NB4 (cell line): ENCODE results near the gene DHX30.

Source experiments
- POLR2A ChIP-seq: IDR thresholded peaks from 2 replicates; pipeline ENCODE4 v1.6.1; 2011; ENCODE audit warnings: mild to moderate bottlenecking; ENCODE audit not compliant: insufficient read length; ENCODE audit errors: extremely low read depth
- TF ChIP-seq, protein P1 (sequence below): IDR thresholded peaks from one replicate; pipeline ENCODE4 v1.5.1; 2012; ENCODE audit warnings: low read depth, low read length
- TF ChIP-seq, protein P2 (sequence below): IDR thresholded peaks from 2 replicates; pipeline ENCODE4 v1.6.1; 2011; ENCODE audit warnings: low read depth, low read length

DNA sequence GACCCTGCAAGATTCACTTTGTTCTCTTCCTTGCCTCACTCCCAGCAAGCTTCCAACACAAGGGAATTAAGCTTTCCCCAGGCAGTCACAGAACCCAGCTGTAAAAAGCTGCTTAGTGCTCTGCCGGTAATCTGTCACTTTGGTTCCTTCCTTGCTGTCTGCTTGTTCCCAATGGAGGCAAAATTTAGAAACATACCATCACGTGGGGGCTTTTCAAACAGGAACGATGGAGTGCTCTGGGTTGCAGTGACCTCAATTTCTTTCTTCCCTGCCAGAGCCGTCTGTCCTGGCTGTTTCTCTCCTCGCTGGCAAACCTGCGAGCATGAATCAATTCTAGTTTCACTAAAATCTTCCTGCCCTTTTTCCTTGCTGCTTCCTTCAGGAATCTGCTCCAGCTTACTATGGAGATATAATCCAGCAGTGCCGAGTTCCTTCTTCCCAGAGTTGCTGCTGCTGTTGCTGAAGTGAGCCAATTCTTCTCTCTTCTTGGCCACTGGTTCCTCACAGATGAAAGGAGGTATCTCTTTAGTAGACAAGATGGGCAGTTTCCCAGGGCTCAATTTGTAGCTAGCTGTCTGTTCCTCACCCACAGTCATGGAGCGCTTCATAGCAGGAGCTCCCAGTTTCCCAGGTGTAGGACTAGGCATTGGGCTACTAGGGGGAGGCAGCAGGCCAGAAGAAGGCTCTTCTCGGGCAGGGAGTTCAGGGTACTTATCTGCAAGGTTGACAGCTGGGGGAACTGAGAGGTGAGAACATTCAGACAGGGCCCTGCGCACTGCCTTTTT, 88.1 kb downstream of the DHX30 start:
- TF ChIP-seq, protein P1, sequence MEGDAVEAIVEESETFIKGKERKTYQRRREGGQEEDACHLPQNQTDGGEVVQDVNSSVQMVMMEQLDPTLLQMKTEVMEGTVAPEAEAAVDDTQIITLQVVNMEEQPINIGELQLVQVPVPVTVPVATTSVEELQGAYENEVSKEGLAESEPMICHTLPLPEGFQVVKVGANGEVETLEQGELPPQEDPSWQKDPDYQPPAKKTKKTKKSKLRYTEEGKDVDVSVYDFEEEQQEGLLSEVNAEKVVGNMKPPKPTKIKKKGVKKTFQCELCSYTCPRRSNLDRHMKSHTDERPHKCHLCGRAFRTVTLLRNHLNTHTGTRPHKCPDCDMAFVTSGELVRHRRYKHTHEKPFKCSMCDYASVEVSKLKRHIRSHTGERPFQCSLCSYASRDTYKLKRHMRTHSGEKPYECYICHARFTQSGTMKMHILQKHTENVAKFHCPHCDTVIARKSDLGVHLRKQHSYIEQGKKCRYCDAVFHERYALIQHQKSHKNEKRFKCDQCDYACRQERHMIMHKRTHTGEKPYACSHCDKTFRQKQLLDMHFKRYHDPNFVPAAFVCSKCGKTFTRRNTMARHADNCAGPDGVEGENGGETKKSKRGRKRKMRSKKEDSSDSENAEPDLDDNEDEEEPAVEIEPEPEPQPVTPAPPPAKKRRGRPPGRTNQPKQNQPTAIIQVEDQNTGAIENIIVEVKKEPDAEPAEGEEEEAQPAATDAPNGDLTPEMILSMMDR, result no peak
- TF ChIP-seq, protein P2, sequence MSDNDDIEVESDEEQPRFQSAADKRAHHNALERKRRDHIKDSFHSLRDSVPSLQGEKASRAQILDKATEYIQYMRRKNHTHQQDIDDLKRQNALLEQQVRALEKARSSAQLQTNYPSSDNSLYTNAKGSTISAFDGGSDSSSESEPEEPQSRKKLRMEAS, result no peak
- TF ChIP-seq POLR2A, result no peak
